NOMO-1 treated with dmso at 0.1 percent for 144 hours (cell line): Measurements from ENCODE around the gene SOS1.
A peak's percentile ranks its signal among the peaks of the same experiment; 100 is the strongest.

ENCODE experiments used
- DNase-seq: peaks from one replicate; lab custom pipeline; 2025; ENCODE audit not compliant: unreplicated experiment; lab: John Stamatoyannopoulos, UW

The SOS1 gene

GRCh38 chr2:39033980-39034379 is 86.9 kb downstream of the SOS1 start:
- DNase-seq, result no peak

GRCh38 chr2:39027421-39027820 is 93.4 kb downstream of the SOS1 start:
- DNase-seq, result no peak

- no peak for DNase-seq
These were observed 96.0 kb downstream of the SOS1 start for GRCh38 chr2:39024833-39025232.

- no peak for DNase-seq
These were observed 97.2 kb downstream of the SOS1 start for GRCh38 chr2:39023649-39024048.

- no peak for DNase-seq
These were observed 98.1 kb downstream of the SOS1 start for GRCh38 chr2:39022642-39023235.

GRCh38 chr2:39020383-39020782 is 100.5 kb downstream of the SOS1 start:
- DNase-seq, result no peak

- DNase-seq, result no peak
These were observed 102.2 kb downstream of the SOS1 start for GRCh38 chr2:39018638-39019037.

GRCh38 chr2:39017334-39017733 is 103.5 kb downstream of the SOS1 start:
- no peak for DNase-seq

GRCh38 chr2:39015424-39015823 is 105.4 kb downstream of the SOS1 start:
- DNase-seq, result no peak

GRCh38 chr2:39013871-39014270 is 107.0 kb downstream of the SOS1 start:
- no peak for DNase-seq

GRCh38 chr2:39008665-39009064 is 112.2 kb downstream of the SOS1 start:
- no peak for DNase-seq

GRCh38 chr2:39007875-39008504 is 112.9 kb downstream of the SOS1 start:
- no peak for DNase-seq

- DNase-seq, result no peak
These were observed 120.3 kb downstream of the SOS1 start for GRCh38 chr2:39000552-39000951.

GRCh38 chr2:38997781-38998180 is 123.1 kb downstream of the SOS1 start:
- peak; percentile 83 for DNase-seq

- no peak for DNase-seq
These were observed 129.0 kb downstream of the SOS1 start for GRCh38 chr2:38991899-38992298.

- no peak for DNase-seq
These were observed 132.1 kb downstream of the SOS1 start for GRCh38 chr2:38988716-38989115.

- no peak for DNase-seq
These were observed 138.4 kb downstream of the SOS1 start for GRCh38 chr2:38982498-38982897.

- DNase-seq, result no peak
These were observed 139.0 kb downstream of the SOS1 start for GRCh38 chr2:38981670-38982357.

GRCh38 chr2:38981003-38981669 is 139.7 kb downstream of the SOS1 start:
- DNase-seq, result no peak

GRCh38 chr2:38978908-38979307 is 141.9 kb downstream of the SOS1 start:
- no peak for DNase-seq

GRCh38 chr2:38978296-38978903 is 142.5 kb downstream of the SOS1 start:
- peak; percentile 77 for DNase-seq

GRCh38 chr2:38977047-38977446 is 143.8 kb downstream of the SOS1 start:
- DNase-seq, result no peak
